ENCODE measurements around the gene TBC1D22A.
"Not testable (repeated sequence)": the region's sequence is repeated elsewhere in the genome, so short reads cannot be mapped to it uniquely, and the experiment has no call there.

TBC1D22A gene

DNA sequence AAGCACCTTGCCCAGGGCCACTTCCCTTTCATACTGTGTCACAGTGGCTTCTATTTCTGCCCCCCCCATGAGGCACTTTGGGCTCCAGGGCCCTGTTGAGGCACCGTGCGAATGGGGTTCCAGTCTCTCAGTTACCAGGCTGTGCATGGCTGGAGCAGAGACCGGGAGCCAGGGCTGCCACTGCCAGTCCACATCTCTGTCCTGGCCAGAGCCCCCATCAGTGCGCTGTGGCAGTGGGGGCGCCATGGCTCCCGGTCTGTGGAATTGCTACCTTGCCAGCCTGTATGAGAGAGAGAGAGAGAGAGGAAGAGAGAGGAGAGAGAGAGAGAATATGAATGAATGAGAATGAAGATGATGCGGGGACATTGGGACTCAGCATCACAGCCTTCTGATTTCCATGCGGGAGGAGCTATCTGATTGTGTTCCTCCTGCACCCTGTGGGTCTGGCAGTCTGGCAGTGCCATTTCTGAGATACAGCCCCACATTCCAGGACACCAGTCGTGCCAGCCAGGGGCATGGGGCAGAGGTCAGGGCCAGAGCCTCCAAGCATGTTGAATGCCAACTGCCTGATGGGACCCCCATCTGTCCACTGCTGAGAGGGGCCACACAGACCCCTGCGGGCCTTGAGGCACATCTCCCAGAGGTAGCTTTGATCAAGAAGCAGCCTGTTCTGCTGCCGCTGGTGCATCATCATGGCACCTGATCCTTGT, 279.8 kb downstream of the TBC1D22A start:
- Histone ChIP-seq H3K9ac (ENCODE audit: low read depth, low read length) (no peak overlapping the region), H3K9me3 (ENCODE audit: control insufficient read depth, insufficient read depth, low read length) (no peaks in the 10 kb centered on the region), H3K36me3 (ENCODE audit: insufficient read depth, low read length) (no peaks in the 10 kb centered on the region), H3K4me1 (ENCODE audit: insufficient read depth, low read length) (no peaks in the 10 kb centered on the region)

- H3K36me3 ChIP-seq (ENCODE audit: insufficient read depth, low read length): no peaks in the 10 kb centered on the region
- H3K9me3 ChIP-seq (ENCODE audit: control insufficient read depth, insufficient read depth, low read length): no peaks in the 10 kb centered on the region
- H3K4me1 ChIP-seq (ENCODE audit: insufficient read depth, low read length): no peaks in the 10 kb centered on the region
- H3K9ac ChIP-seq (ENCODE audit: low read depth, low read length): no peak overlapping the region
Measured at GRCh38 chr22:47042861-47043496, 280.5 kb downstream of the TBC1D22A start.

GRCh38 chr22:47043835-47044721, 281.6 kb downstream of the TBC1D22A start:
- Histone ChIP-seq H3K9me3 (ENCODE audit: control insufficient read depth, insufficient read depth, low read length) (no peaks in the 10 kb centered on the region), H3K4me1 (ENCODE audit: insufficient read depth, low read length) (no peaks in the 10 kb centered on the region), H3K9ac (ENCODE audit: low read depth, low read length) (no peak overlapping the region), H3K36me3 (ENCODE audit: insufficient read depth, low read length) (no peaks in the 10 kb centered on the region)

- Histone ChIP-seq H3K9me3 (ENCODE audit: control insufficient read depth, insufficient read depth, low read length) (no peaks in the 10 kb centered on the region), H3K9ac (ENCODE audit: low read depth, low read length) (no peak overlapping the region), H3K4me1 (ENCODE audit: insufficient read depth, low read length) (no peaks in the 10 kb centered on the region), H3K36me3 (ENCODE audit: insufficient read depth, low read length) (no peaks in the 10 kb centered on the region)
Measured at GRCh38 chr22:47044722-47045535, 282.5 kb downstream of the TBC1D22A start.

DNA sequence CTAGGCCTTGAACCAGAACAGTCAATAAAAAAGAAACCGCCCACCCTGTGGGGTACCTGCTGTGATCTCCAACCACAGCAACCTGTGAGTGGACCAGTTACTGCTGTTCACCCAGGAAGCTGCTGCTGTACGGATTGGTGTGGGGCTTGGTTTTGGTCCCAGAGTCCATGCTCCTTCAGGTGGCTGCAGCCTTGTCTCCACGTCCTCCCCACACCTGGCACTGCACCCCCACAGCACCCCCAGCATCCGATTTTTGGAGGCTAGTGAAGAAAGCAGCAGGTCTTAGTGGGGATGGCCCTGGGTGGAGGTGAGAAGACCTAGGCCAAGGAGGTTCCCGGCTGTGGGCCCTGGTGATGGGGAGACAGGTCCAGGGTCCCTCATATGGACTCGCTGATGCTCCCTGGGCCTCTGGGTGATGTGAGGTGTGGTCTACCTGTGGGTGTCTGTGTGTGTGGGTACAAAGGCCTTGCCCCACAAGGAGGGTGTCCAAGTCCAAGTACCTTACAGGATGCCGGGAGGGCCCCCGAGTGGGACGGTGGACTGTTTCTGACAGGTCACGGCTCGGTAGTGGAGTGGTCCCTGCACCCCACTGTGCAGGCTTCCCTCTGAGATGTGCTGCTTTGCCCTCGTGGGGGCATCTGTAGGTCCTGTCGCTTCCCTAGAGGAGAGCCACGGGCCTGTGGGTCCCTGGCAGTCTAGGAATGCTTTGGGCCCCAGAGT, 283.4 kb downstream of the TBC1D22A start:
- Histone ChIP-seq H3K36me3 (ENCODE audit: insufficient read depth, low read length) (no peaks in the 10 kb centered on the region), H3K9me3 (ENCODE audit: control insufficient read depth, insufficient read depth, low read length) (no peaks in the 10 kb centered on the region), H3K9ac (ENCODE audit: low read depth, low read length) (no peak overlapping the region), H3K4me1 (ENCODE audit: insufficient read depth, low read length) (no peaks in the 10 kb centered on the region)

GRCh38 chr22:47046411-47047065, 284.1 kb downstream of the TBC1D22A start:
- H3K9ac ChIP-seq (ENCODE audit: low read depth, low read length): no peak overlapping the region
- H3K36me3 ChIP-seq (ENCODE audit: insufficient read depth, low read length): no peaks in the 10 kb centered on the region
- no peaks in the 10 kb centered on the region for H3K4me1 ChIP-seq (ENCODE audit: insufficient read depth, low read length)
- no peaks in the 10 kb centered on the region for H3K9me3 ChIP-seq (ENCODE audit: control insufficient read depth, insufficient read depth, low read length)

DNA sequence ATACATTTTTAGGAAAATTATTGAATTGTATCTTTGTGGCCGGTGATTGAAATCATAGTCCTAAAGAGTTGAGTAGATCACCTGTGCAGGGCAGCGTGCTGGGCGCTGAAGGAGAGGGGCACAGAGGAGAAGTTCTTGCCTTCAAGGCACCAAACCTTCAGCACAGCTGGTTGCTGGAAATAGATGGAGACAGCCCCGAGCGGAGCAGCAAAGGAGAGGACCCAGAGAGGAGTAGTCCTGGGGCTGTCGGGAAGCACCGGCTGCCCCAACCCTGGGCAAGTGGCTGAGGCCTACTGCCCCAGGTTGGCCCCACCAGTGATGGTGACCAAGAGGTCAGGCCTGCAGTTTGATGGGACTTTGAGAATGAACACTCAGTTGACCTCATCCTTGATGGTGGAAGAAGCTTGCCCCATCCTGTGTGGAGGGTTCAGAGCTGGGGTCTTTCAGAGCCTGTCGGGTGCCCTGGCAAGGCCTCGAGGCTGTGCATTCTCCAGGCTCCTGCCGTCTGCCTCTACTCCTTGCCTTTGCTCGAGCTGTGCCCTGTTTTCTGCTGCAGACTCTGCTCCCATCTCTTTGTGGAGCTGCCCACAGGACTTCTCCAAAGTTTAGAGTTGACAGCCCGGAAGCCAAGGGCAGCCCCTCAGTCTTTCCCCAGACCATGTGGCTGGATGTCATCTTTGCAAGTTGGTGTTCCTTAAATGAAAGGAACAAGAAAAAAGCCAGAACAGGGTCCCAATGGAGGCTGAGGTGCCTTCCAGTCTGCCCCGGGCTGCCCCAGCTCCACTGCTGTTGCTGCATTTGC, 285.1 kb downstream of the TBC1D22A start:
- Histone ChIP-seq H3K9ac (ENCODE audit: low read depth, low read length) (no peak overlapping the region), H3K9me3 (ENCODE audit: control insufficient read depth, insufficient read depth, low read length) (no peaks in the 10 kb centered on the region), H3K36me3 (ENCODE audit: insufficient read depth, low read length) (no peaks in the 10 kb centered on the region), H3K4me1 (ENCODE audit: insufficient read depth, low read length) (no peaks in the 10 kb centered on the region)

DNA sequence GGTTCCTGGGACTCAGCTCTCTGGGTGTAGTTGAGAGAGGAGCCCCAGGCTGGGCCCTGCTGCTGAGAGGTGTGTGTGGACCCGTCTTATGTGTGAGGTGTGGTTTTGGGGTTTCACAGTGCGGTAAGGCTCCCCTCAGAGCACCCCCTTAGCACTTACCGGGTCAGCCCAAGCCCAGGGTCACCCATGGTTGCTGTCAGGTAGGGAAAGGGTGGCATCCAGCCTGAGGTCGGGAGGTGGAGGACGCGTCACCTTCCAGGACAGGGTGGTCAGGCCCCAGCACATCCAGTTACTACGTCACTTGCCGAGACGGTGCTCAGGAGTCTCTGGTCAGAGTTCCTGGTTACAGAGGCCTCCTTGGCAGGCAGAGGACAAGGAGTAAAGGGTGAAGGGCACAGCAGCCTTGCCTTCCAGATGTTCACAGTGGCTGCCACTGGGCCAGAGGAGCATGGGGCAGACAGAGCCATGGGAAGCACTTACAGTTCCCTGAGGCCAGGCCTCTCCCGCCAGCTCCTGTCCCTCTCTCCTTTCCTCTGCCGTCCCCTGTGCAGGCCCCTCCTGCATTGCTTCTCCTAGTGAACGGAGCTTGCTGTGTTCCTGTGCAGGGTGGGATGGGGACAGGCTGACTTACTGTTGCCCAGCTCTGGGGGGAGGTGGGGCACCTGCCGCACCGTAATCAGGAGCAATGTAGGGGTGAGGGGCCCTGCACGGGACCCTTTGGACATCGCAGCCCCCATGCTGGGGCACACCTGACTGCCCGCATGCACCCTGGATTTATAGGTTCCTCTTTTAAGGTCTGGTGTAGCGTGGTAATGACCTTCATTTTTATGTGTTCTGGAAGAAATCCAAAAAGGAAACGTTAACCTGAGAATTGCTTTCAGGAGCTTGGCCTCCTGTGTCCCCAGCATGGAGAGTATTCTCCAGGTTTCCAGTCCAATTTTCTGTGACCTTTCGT, 285.9 kb downstream of the TBC1D22A start:
- H3K36me3 ChIP-seq (ENCODE audit: insufficient read depth, low read length): no peaks in the 10 kb centered on the region
- no peaks in the 10 kb centered on the region; the same call in 1 of the 2 replicates for H3K4me1 ChIP-seq (ENCODE audit: insufficient read depth, low read length)
- no peak overlapping the region for H3K9ac ChIP-seq (ENCODE audit: low read depth, low read length)
- no peaks in the 10 kb centered on the region for H3K9me3 ChIP-seq (ENCODE audit: control insufficient read depth, insufficient read depth, low read length)

DNA sequence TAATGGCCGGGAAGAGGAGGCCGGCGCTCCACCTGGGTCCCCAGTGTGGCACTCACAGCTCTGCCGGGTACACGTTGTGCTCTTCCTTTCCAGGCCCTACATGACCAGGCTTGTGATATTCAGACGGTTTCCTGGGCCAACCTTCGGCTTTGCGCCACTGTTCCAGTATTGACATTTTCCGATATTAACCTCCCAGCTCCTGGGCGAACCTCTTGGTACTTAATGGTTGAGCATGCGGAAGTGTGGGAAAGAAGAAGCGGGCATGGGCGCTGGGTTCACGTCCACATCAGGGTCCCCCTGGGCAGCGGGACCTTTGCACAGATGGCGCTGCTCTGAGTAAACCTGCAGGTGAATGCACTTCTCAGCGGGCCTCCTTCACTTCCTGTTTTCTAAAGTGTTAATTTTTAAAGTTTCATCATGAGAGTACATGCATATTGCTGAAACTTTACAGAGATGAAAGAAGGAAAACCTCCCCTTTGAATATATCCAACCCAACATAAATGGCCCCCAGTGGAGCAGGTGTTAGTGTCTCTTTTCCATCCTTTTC, 286.7 kb downstream of the TBC1D22A start:
- H3K9me3 ChIP-seq (ENCODE audit: control insufficient read depth, insufficient read depth, low read length): no peaks in the 10 kb centered on the region
- peaks cover 1% of the 10 kb centered on the region; the same call in 1 of the 2 replicates for H3K36me3 ChIP-seq (ENCODE audit: insufficient read depth, low read length)
- no peaks in the 10 kb centered on the region; the same call in 1 of the 2 replicates for H3K4me1 ChIP-seq (ENCODE audit: insufficient read depth, low read length)
- no peak overlapping the region; the same call in 1 of the 2 replicates for H3K9ac ChIP-seq (ENCODE audit: low read depth, low read length)

GRCh38 chr22:47049736-47050400, 287.4 kb downstream of the TBC1D22A start:
- not testable (repeated sequence) for H3K9me3 ChIP-seq (ENCODE audit: control insufficient read depth, insufficient read depth, low read length); H3K36me3 ChIP-seq (ENCODE audit: insufficient read depth, low read length); H3K9ac ChIP-seq (ENCODE audit: low read depth, low read length); H3K4me1 ChIP-seq (ENCODE audit: insufficient read depth, low read length)

DNA sequence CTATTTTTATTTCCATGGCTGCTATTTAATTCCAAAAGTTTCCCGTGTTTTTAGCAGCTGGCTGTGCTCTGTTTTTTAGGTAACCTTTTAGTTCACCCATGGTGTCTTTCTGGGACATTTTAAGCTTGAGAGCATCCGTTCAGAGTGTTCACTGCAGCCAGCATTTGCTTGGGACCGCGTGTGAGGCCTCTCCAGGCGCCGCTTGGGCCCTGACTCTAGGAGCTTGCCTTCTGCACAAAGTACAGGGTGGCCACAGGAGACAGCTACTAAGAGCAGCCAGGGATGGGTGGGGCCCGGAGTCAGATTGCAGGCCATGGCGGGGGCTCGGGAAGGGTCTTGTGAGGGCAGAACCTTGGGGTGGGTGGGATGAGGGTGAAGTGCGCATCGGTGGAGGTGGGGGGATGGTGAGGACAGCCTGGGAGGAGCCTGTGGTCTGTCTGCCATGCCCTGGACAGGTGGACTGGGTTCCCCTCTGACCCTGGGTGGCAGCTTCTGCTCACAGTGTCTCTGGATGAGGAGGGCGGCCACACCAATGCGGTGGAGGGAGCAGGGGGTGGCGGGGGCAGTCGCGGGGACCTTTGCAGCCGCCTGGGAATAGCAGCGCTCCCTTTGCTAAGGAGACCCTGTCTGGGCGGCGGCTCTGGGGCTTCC, 288.1 kb downstream of the TBC1D22A start:
- Histone ChIP-seq H3K9ac (ENCODE audit: low read depth, low read length) (no peak overlapping the region), H3K4me1 (ENCODE audit: insufficient read depth, low read length) (no peaks in the 10 kb centered on the region; the same call in 1 of the 2 replicates), H3K9me3 (ENCODE audit: control insufficient read depth, insufficient read depth, low read length) (no peaks in the 10 kb centered on the region), H3K36me3 (ENCODE audit: insufficient read depth, low read length) (peaks cover 3% of the 10 kb centered on the region; the same call in 1 of the 2 replicates)

Data from ES-I3 (cell line).